ENCODE measurements around the gene PKP4. TPM values are rescaled to one million over a fixed set of nuclear protein-coding genes. Genes with fewer than 3 reads are reported as not detected.

PKP4 gene
- total RNA-seq, 1 experiment from 2014 or later = 55.2 TPM

DNA sequence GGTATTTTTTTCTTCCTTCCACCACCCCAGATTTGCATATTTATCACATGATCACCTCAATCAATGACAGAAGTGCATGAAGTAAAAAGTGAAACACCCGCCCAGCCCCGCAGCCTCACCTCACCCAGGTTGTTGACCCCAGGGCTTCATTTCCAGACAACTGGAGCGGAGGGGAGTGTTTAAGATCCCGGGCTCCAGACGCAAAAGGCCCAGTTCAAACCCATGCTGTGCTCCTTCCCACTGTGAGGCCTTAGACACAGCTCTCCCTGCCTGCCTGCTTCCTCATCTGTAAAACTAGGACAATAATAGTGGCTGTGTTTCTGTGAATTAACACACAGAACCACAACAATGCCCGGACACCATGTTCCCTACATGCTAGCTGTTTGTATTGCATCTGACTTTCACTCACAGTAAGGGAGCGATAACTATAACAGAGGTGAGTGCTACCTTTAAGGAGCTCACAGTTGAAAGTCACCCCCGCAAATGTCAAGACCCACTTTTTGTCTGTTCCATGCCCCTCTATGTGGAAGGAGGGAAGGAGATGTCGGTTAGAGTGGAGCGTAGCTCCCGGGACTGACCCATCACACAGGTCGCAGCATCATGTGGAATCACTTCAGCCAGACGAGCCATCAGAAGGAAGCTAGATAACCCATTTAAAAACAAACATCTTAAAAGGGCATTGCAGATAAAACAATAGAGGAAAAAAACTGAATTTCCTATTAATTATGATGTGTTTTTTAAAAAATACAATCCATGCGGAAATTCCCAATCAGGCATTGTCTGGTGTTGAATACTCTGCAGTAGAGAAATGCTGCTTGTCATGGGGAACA lies 260.8 kb downstream of the PKP4 start:
- no peak for TF ChIP-seq CTCF (IDR thresholded peaks at IDR 0.05 in 2 of 3, conservative IDR thresholded peaks at IDR 0.05 in 1 of 3; ENCODE audit: borderline replicate concordance in 1 of 3, insufficient read depth in 1 of 3, low read depth in 2 of 3, low read length in 2 of 3)
- no peak for TF ChIP-seq YY1 (IDR thresholded peaks at IDR 0.05; ENCODE audit: extremely low read depth, insufficient replicate concordance, low read depth, low read length)
- TF ChIP-seq, protein P1, sequence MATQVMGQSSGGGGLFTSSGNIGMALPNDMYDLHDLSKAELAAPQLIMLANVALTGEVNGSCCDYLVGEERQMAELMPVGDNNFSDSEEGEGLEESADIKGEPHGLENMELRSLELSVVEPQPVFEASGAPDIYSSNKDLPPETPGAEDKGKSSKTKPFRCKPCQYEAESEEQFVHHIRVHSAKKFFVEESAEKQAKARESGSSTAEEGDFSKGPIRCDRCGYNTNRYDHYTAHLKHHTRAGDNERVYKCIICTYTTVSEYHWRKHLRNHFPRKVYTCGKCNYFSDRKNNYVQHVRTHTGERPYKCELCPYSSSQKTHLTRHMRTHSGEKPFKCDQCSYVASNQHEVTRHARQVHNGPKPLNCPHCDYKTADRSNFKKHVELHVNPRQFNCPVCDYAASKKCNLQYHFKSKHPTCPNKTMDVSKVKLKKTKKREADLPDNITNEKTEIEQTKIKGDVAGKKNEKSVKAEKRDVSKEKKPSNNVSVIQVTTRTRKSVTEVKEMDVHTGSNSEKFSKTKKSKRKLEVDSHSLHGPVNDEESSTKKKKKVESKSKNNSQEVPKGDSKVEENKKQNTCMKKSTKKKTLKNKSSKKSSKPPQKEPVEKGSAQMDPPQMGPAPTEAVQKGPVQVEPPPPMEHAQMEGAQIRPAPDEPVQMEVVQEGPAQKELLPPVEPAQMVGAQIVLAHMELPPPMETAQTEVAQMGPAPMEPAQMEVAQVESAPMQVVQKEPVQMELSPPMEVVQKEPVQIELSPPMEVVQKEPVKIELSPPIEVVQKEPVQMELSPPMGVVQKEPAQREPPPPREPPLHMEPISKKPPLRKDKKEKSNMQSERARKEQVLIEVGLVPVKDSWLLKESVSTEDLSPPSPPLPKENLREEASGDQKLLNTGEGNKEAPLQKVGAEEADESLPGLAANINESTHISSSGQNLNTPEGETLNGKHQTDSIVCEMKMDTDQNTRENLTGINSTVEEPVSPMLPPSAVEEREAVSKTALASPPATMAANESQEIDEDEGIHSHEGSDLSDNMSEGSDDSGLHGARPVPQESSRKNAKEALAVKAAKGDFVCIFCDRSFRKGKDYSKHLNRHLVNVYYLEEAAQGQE (IDR thresholded peaks at IDR 0.05; ENCODE audit: low read depth) = no peak
- no peak for TF ChIP-seq JUND (IDR thresholded peaks at IDR 0.05)
- TF ChIP-seq RAD21 (IDR thresholded peaks at IDR 0.05; ENCODE audit: low read depth) = no peak
- TF ChIP-seq ZNF274 (IDR thresholded peaks at IDR 0.05; ENCODE audit: low read depth, low read length) = no peak
- ChIA-PET CTCF (no interaction called here), RAD21 (ENCODE audit: low non-redundant PET in 1 of 2, low total read pairs in 2 of 2, uncharacterized antibody in 2 of 2, unreplicated experiment in 2 of 2) (no interaction called here), POLR2A (no interaction called here)
- no peak overlapping the region for H3K9ac ChIP-seq (ENCODE audit: low read length)
- H4K20me1 ChIP-seq (ENCODE audit: insufficient read depth) = no peaks in the 10 kb centered on the region
- no peaks in the 10 kb centered on the region for H3K27me3 ChIP-seq (ENCODE audit: insufficient read depth, low read length)
- no peak overlapping the region for H3K4me2 ChIP-seq (ENCODE audit: low read length)
- no TSS peak for BruUV-seq (replicated peaks)
- H3K79me2 ChIP-seq (ENCODE audit: insufficient read depth, low read length) = no peaks in the 10 kb centered on the region
- no peaks in the 10 kb centered on the region for H3K36me3 ChIP-seq (ENCODE audit: control insufficient read depth in 1 of 2, insufficient read depth in 2 of 2, low read length in 2 of 2)
- no peak overlapping the region for H3K4me3 ChIP-seq (replicated peaks in 1 of 2; ENCODE audit: low read depth in 1 of 2, low read length in 2 of 2)
- no peak overlapping the region for H2AFZ ChIP-seq (ENCODE audit: low read depth, low read length, poor library complexity, severe bottlenecking)
- no peaks in the 10 kb centered on the region for H3K9me2 ChIP-seq (ENCODE audit: insufficient read depth)
- intact Hi-C loops (cut with micrococcal nuclease) = no loop called here
- H3K9me3 ChIP-seq (ENCODE audit: control insufficient read depth in 1 of 2, insufficient read depth in 1 of 2, low read depth in 1 of 2, low read length in 2 of 2) = no peaks in the 10 kb centered on the region
- no peak for DNase-seq (ENCODE audit: low read depth, low spot score)
- ATAC-seq = no peak
- H3K27ac ChIP-seq (ENCODE audit: low read depth, low read length) = no peak overlapping the region
- H3K4me1 ChIP-seq (ENCODE audit: control insufficient read depth in 1 of 2, insufficient read depth in 2 of 2, low read length in 2 of 2) = no peaks in the 10 kb centered on the region

Data from HCT116 (cell line).